Liver (tissue), 9 donors: ENCODE results near the gene UBE2R2. TPM values are rescaled to one million over a fixed set of nuclear protein-coding genes. Genes with fewer than 3 reads are reported as not detected.
"Not testable (repeated sequence)": the region's sequence is repeated elsewhere in the genome, so short reads cannot be mapped to it uniquely, and the experiment has no call there.

Experiments
- DNase-seq: peaks from one replicate; pipeline ENCODE4 v3.0.0-alpha.2; 2017; ENCODE audit warnings: low spot score
- H3K27ac ChIP-seq, 2 donors: one replicate each; pipeline ENCODE4 v1.7.0; 2013; ENCODE audit warnings: inconsistent platforms in 2 of 2, low read length in 2 of 2, control low read depth in 1 of 2, low read depth in 1 of 2, mild to moderate bottlenecking in 1 of 2
- H3K27me3 ChIP-seq, 4 donors: one replicate each; pipeline versions ENCODE4 v1.6.1 to v1.7.0; 2013; ENCODE audit warnings: low read length in 3 of 4, inconsistent platforms in 1 of 4, mild to moderate bottlenecking in 1 of 4, moderate library complexity in 1 of 4; ENCODE audit not compliant: control insufficient read depth in 4 of 4, insufficient read depth in 4 of 4
- H3K36me3 ChIP-seq, 4 donors: one replicate each; pipeline versions ENCODE4 v1.6.1 to v1.7.0; 2013; ENCODE audit warnings: low read length in 3 of 4, mild to moderate bottlenecking in 3 of 4, low read depth in 1 of 4, moderate library complexity in 1 of 4; ENCODE audit not compliant: control insufficient read depth in 4 of 4, insufficient read depth in 3 of 4
- H3K4me1 ChIP-seq, 4 donors: one replicate each; pipeline versions ENCODE4 v1.6.1 to v1.7.0; 2013; ENCODE audit warnings: low read length in 3 of 4, mild to moderate bottlenecking in 3 of 4, moderate library complexity in 1 of 4; ENCODE audit not compliant: control insufficient read depth in 4 of 4, insufficient read depth in 4 of 4
- H3K4me3 ChIP-seq, 3 donors: one replicate each; pipeline versions ENCODE4 v1.6.1 to v1.7.0; 2013; ENCODE audit warnings: low read length in 3 of 3, control low read depth in 1 of 3, low read depth in 1 of 3, mild to moderate bottlenecking in 1 of 3
- H3K9ac ChIP-seq, 2 donors: one replicate each; pipeline ENCODE4 v1.7.0; 2013; ENCODE audit warnings: low read length in 2 of 2, mild to moderate bottlenecking in 2 of 2, moderate library complexity in 2 of 2, control low read depth in 1 of 2, low read depth in 1 of 2
- H3K9me3 ChIP-seq, 4 donors: one replicate each; pipeline versions ENCODE4 v1.6.1 to v1.7.0; 2013; ENCODE audit warnings: low read length in 3 of 4; ENCODE audit not compliant: control insufficient read depth in 4 of 4
- ATF3 ChIP-seq: IDR thresholded peaks from 2 replicates; pipeline ENCODE4 v1.6.1; 2016; ENCODE audit warnings: antibody characterized with exemption
- FOXA1 ChIP-seq: IDR thresholded peaks from 2 replicates; pipeline ENCODE4 v1.6.1; 2016; ENCODE audit warnings: antibody characterized with exemption
- GABPA ChIP-seq, 2 donors: IDR thresholded peaks in 1 of 2; conservative IDR thresholded peaks in 1 of 2; 2 replicates each; pipeline ENCODE4 v1.6.1; 2016; ENCODE audit warnings: antibody characterized with exemption in 2 of 2, mild to moderate bottlenecking in 1 of 2, moderate library complexity in 1 of 2
- HNF4A ChIP-seq, 2 donors: conservative IDR thresholded peaks; 2 replicates each; pipeline ENCODE4 v1.6.1; 2016; ENCODE audit warnings: antibody characterized with exemption in 2 of 2, mild to moderate bottlenecking in 2 of 2
- NR2F2 ChIP-seq: IDR thresholded peaks from 2 replicates; pipeline ENCODE4 v1.6.1; 2016; ENCODE audit warnings: antibody characterized with exemption
- RXRA ChIP-seq, 2 donors: IDR thresholded peaks; 2 replicates each; pipeline ENCODE4 v1.6.1; 2017 to 2018; ENCODE audit warnings: antibody characterized with exemption in 2 of 2, mild to moderate bottlenecking in 1 of 2
- SP1 ChIP-seq: IDR thresholded peaks from 2 replicates; pipeline ENCODE4 v1.6.1; 2018; ENCODE audit warnings: antibody characterized with exemption, mild to moderate bottlenecking
- YY1 ChIP-seq: IDR thresholded peaks from 2 replicates; pipeline ENCODE4 v1.6.1; 2016; ENCODE audit warnings: antibody characterized with exemption, mild to moderate bottlenecking
- WGBS: extraction: QIAGEN DNeasy Blood & Tissue Kit; methylation state at CpG from one replicate; pipeline ENCODE4 v1.1.7; 2013; 5-methylcytosine and 5-hydroxymethylcytosine counted together
- polyA plus RNA-seq, 2 donors: library from polyadenylated mRNA; stranded (reverse) in 1 of 2; unstranded in 1 of 2; fragments of 200-250 nt in 1 of 2; fragments of >200 nt in 1 of 2; fragmentation: Nextera tagmentation in 1 of 2; extraction: Ambion mirVana in 1 of 2; gene quantifications; one replicate each; pipeline versions ENCODE4 v1.2.1 to v1.2.3, GENCODE V29; 2013 to 2015
- total RNA-seq, 2 donors: library from RNA; depleted of rRNA; stranded (reverse); fragments of >200 nt; gene quantifications; one replicate each; pipeline ENCODE4 v1.2.3, GENCODE V29; 2014
- TF ChIP-seq, protein P1 (sequence below): IDR thresholded peaks from 2 replicates; pipeline ENCODE4 v1.6.1; 2016; ENCODE audit warnings: antibody characterized with exemption
- TF ChIP-seq, protein P2 (sequence below): IDR thresholded peaks from 2 replicates; pipeline ENCODE4 v1.6.1; 2016; ENCODE audit warnings: antibody characterized with exemption
- TF ChIP-seq, protein P3 (sequence below): IDR thresholded peaks from 2 replicates; pipeline ENCODE4 v1.6.1; 2016; ENCODE audit warnings: antibody characterized with exemption, mild to moderate bottlenecking
- donor health status: healthy.
- donor health status: healthy.
- donor health status: healthy.
- donor health status: healthy.
- donor health status: healthy.

The UBE2R2 gene
- total and polyA plus RNA-seq, 4 donors = 10.8 to 15.0 (median 14.2) TPM

- H3K4me1 ChIP-seq = peaks cover 5 to 17% (median 7%) of the 10 kb centered on the region in 4 donors
- H3K27me3 ChIP-seq, H3K36me3 ChIP-seq, H3K4me3 ChIP-seq, H3K9me3 ChIP-seq, H3K9ac ChIP-seq, DNase-seq, H3K27ac ChIP-seq: not testable (repeated sequence)
- 93% methylated on average over 8 of the region's 8 CpGs for WGBS
These were observed 46.1 kb downstream of the UBE2R2 start for GRCh38 chr9:33863027-33863426.

DNA sequence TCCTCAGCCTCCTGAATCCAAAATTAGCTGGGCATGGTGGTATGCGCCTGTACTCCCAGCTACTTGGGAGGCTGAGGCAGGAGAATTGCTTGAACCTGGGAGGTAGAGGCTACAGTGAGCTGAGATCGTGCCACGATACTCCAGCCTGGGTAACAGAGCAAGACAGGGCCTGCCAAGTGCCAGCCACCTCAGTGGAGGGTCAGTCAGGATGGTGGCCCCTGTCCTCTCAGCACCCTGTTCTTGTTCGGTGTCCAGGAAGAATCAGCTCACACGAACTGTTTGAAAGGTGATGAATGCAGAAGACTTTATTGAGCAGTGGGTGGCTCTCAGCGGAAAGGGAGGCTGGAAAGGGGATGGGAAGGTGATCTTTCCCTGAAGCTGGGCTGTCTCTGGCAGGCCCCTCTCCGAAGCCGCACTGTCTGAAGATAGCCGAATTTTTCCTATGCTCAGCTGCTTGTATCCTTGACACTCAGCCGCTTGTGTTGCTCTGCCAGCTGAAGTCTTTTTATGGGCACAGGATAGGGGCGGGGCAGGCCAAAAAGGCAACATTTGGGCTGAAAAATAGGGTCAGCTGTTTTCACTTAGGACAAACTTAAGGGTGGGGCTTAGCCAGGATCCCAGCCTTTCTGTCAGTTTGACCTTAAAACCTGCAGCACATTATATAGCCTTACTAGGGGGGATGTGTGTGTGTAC, 50.9 kb downstream of the UBE2R2 start:
- peaks cover 8 to 25% (median 18%) of the 10 kb centered on the region in 4 donors for H3K4me1 ChIP-seq
- H3K36me3 ChIP-seq = peaks cover 0 to 4% (median 0%) of the 10 kb centered on the region in 4 donors
- H3K9ac ChIP-seq = no peak overlapping the region
- TF ChIP-seq GABPA (IDR thresholded peaks at IDR 0.05 in 1 of 2, conservative IDR thresholded peaks at IDR 0.05 in 1 of 2) = no peak
- no peak for TF ChIP-seq SP1
- TF ChIP-seq, protein P1, sequence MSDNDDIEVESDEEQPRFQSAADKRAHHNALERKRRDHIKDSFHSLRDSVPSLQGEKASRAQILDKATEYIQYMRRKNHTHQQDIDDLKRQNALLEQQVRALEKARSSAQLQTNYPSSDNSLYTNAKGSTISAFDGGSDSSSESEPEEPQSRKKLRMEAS = no peak
- no peak for TF ChIP-seq ATF3
- no peak for TF ChIP-seq HNF4A (conservative IDR thresholded peaks at IDR 0.05)
- TF ChIP-seq FOXA1 = no peak
- TF ChIP-seq, protein P2, sequence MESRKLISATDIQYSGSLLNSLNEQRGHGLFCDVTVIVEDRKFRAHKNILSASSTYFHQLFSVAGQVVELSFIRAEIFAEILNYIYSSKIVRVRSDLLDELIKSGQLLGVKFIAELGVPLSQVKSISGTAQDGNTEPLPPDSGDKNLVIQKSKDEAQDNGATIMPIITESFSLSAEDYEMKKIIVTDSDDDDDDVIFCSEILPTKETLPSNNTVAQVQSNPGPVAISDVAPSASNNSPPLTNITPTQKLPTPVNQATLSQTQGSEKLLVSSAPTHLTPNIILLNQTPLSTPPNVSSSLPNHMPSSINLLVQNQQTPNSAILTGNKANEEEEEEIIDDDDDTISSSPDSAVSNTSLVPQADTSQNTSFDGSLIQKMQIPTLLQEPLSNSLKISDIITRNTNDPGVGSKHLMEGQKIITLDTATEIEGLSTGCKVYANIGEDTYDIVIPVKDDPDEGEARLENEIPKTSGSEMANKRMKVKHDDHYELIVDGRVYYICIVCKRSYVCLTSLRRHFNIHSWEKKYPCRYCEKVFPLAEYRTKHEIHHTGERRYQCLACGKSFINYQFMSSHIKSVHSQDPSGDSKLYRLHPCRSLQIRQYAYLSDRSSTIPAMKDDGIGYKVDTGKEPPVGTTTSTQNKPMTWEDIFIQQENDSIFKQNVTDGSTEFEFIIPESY = no peak
- TF ChIP-seq, protein P3, sequence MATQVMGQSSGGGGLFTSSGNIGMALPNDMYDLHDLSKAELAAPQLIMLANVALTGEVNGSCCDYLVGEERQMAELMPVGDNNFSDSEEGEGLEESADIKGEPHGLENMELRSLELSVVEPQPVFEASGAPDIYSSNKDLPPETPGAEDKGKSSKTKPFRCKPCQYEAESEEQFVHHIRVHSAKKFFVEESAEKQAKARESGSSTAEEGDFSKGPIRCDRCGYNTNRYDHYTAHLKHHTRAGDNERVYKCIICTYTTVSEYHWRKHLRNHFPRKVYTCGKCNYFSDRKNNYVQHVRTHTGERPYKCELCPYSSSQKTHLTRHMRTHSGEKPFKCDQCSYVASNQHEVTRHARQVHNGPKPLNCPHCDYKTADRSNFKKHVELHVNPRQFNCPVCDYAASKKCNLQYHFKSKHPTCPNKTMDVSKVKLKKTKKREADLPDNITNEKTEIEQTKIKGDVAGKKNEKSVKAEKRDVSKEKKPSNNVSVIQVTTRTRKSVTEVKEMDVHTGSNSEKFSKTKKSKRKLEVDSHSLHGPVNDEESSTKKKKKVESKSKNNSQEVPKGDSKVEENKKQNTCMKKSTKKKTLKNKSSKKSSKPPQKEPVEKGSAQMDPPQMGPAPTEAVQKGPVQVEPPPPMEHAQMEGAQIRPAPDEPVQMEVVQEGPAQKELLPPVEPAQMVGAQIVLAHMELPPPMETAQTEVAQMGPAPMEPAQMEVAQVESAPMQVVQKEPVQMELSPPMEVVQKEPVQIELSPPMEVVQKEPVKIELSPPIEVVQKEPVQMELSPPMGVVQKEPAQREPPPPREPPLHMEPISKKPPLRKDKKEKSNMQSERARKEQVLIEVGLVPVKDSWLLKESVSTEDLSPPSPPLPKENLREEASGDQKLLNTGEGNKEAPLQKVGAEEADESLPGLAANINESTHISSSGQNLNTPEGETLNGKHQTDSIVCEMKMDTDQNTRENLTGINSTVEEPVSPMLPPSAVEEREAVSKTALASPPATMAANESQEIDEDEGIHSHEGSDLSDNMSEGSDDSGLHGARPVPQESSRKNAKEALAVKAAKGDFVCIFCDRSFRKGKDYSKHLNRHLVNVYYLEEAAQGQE = no peak
- no peak for TF ChIP-seq NR2F2
- H3K4me3 ChIP-seq = no peak overlapping the region
- H3K27me3 ChIP-seq = no peaks in the 10 kb centered on the region
- peak overlapping the region in 1 of 2 donors; percentile 4 for H3K27ac ChIP-seq
- WGBS = 51% methylated on average over 11 of the region's 11 CpGs
- DNase-seq = no peak
- no peaks in the 10 kb centered on the region for H3K9me3 ChIP-seq

GRCh38 chr9:33868440-33868973, 51.5 kb downstream of the UBE2R2 start:
- H3K4me3 ChIP-seq = no peak overlapping the region
- H3K4me1 ChIP-seq = peaks cover 9 to 25% (median 18%) of the 10 kb centered on the region in 4 donors
- H3K9me3 ChIP-seq = no peaks in the 10 kb centered on the region
- no peak for DNase-seq
- H3K36me3 ChIP-seq = peaks cover 0 to 4% (median 0%) of the 10 kb centered on the region in 4 donors
- no peaks in the 10 kb centered on the region for H3K27me3 ChIP-seq
- no peak overlapping the region for H3K9ac ChIP-seq
- H3K27ac ChIP-seq = peak overlapping the region in 1 of 2 donors; percentile 4
- WGBS = 18% methylated on average over 3 of the region's 3 CpGs
- peak in 1 of 2 donors; percentile 6 for TF ChIP-seq RXRA (IDR thresholded peaks at IDR 0.05)
- TF ChIP-seq HNF4A (conservative IDR thresholded peaks at IDR 0.05) = no peak
- peak; percentile 19 for TF ChIP-seq YY1

DNA sequence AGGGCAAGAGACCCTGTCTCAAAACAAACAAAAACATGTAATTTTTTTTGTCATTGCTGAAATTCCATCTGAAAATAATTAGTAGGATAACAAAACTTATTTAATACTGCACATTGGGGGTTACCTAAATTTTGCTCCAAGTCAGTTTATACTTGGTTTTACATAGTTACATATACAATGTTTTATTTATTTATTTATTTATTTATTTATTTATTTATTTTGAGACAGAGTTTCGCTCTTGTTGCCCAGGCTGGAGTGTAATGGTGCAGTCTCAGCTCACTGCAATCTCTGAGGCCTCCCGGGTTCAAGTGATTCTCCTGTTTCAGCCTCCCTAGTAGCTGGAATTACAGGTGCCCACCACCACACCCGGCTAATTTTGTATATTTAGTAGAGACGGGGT, 52.3 kb downstream of the UBE2R2 start:
- H3K9ac ChIP-seq, H3K9me3 ChIP-seq, H3K4me3 ChIP-seq, H3K27ac ChIP-seq, H3K27me3 ChIP-seq, H3K36me3 ChIP-seq, DNase-seq: not testable (repeated sequence)
- WGBS = 99% methylated on average over 4 of the region's 4 CpGs
- H3K4me1 ChIP-seq = peaks cover 11 to 25% (median 18%) of the 10 kb centered on the region in 4 donors
